ENCODE data around the gene ACSL3.

DNA sequence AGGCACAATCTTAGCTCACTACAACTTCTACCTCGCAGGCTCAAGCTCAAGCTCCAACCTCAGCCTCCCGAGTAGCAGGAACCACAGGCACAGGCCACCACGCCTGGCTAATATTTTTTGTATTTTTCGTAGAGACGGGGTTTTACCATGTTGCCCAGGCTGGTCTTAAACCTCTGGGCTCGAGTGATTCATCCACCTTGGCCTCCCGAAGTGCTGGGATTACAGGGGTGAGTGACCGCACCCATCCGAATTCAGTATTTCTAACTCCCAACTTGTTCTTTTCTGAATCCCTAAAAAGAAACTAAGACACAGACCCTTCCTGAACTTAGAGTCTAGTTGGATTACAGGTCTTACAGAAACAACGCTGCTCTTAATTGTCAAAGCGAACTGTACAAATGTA is 32.3 kb upstream of the ACSL3 start:
- TF ChIP-seq, protein P1, sequence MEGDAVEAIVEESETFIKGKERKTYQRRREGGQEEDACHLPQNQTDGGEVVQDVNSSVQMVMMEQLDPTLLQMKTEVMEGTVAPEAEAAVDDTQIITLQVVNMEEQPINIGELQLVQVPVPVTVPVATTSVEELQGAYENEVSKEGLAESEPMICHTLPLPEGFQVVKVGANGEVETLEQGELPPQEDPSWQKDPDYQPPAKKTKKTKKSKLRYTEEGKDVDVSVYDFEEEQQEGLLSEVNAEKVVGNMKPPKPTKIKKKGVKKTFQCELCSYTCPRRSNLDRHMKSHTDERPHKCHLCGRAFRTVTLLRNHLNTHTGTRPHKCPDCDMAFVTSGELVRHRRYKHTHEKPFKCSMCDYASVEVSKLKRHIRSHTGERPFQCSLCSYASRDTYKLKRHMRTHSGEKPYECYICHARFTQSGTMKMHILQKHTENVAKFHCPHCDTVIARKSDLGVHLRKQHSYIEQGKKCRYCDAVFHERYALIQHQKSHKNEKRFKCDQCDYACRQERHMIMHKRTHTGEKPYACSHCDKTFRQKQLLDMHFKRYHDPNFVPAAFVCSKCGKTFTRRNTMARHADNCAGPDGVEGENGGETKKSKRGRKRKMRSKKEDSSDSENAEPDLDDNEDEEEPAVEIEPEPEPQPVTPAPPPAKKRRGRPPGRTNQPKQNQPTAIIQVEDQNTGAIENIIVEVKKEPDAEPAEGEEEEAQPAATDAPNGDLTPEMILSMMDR (IDR thresholded peaks at IDR 0.05), result no peak
- TF ChIP-seq POLR2A (IDR thresholded peaks at IDR 0.05) (no peak), EP300 (IDR thresholded peaks at IDR 0.05) (no peak)
